Progenitor cell of endocrine pancreas (in vitro differentiated cells): Measurements from ENCODE around the gene NR5A2. TPM values are rescaled to one million over a fixed set of nuclear protein-coding genes. Genes with fewer than 3 reads are reported as not detected.

Experiments used
- DNase-seq: peaks from one replicate; pipeline ENCODE4 v3.0.0; 2021; ENCODE audit warnings: low spot score; ENCODE audit not compliant: unreplicated experiment
- H3K27ac Mint-ChIP-seq: 2 replicates; pipeline ENCODE4 v1.8.0; 2021; ENCODE audit warnings: mild to moderate bottlenecking, moderate library complexity, mixed read lengths
- H3K27me3 Mint-ChIP-seq: 2 replicates; pipeline ENCODE4 v1.8.0; 2021; ENCODE audit warnings: mixed read lengths
- H3K36me3 Mint-ChIP-seq: 2 replicates; pipeline ENCODE4 v1.8.0; 2022; ENCODE audit warnings: mixed read lengths; ENCODE audit not compliant: insufficient read depth
- H3K4me1 Mint-ChIP-seq: 2 replicates; pipeline ENCODE4 v1.8.0; 2021; ENCODE audit warnings: low read depth, mixed read lengths
- H3K4me3 Mint-ChIP-seq: 2 replicates; pipeline ENCODE4 v1.8.0; 2021; ENCODE audit warnings: low read depth, mild to moderate bottlenecking, moderate library complexity, mixed read lengths
- H3K9me3 Mint-ChIP-seq: 2 replicates; pipeline ENCODE4 v1.8.0; 2021; ENCODE audit warnings: low read depth, mixed read lengths
- CTCF ChIP-seq: fragments of 200-600 bp; sonication (generic); IDR thresholded peaks from one replicate; pipeline ENCODE4 v1.5.0; 2021; ENCODE audit warnings: antibody characterized with exemption, mild to moderate bottlenecking; ENCODE audit not compliant: unreplicated experiment
- total RNA-seq: library from RNA; stranded (reverse); gene quantifications from 2 replicates; pipeline ENCODE4 v1.2.1, GENCODE V29; 2021

NR5A2 gene
- total RNA-seq, 1 donor from 2014 or later: 23.2 TPM

GRCh38 chr1:200051620-200052019, 24.1 kb downstream of the NR5A2 start:
- Mint-ChIP-seq H3K27ac (no peak overlapping the region), H3K4me3 (no peak overlapping the region), H3K27me3 (no peaks in the 10 kb centered on the region), H3K9me3 (no peaks in the 10 kb centered on the region), H3K36me3 (peaks cover 23% of the 10 kb centered on the region), H3K4me1 (peaks cover 24% of the 10 kb centered on the region)
- DNase-seq: no peak
- no peak for TF ChIP-seq CTCF

GRCh38 chr1:200053091-200053490, 25.6 kb downstream of the NR5A2 start:
- no peak overlapping the region for H3K4me3 Mint-ChIP-seq
- TF ChIP-seq CTCF: no peak
- H3K27ac Mint-ChIP-seq: no peak overlapping the region
- DNase-seq: no peak
- peaks cover 24% of the 10 kb centered on the region for H3K4me1 Mint-ChIP-seq
- peaks cover 24% of the 10 kb centered on the region for H3K36me3 Mint-ChIP-seq
- no peaks in the 10 kb centered on the region for H3K9me3 Mint-ChIP-seq
- no peaks in the 10 kb centered on the region for H3K27me3 Mint-ChIP-seq

- Mint-ChIP-seq H3K4me3 (no peak overlapping the region), H3K27ac (peak overlapping the region; percentile 29), H3K27me3 (no peaks in the 10 kb centered on the region), H3K4me1 (peaks cover 19% of the 10 kb centered on the region), H3K36me3 (peaks cover 20% of the 10 kb centered on the region), H3K9me3 (no peaks in the 10 kb centered on the region)
- no peak for TF ChIP-seq CTCF
- no peak for DNase-seq
These were observed 26.1 kb downstream of the NR5A2 start for GRCh38 chr1:200053646-200054045.

- H3K4me1 Mint-ChIP-seq: peaks cover 10% of the 10 kb centered on the region
- no peak for DNase-seq
- H3K27me3 Mint-ChIP-seq: peaks cover 3% of the 10 kb centered on the region
- TF ChIP-seq CTCF: no peak
- H3K27ac Mint-ChIP-seq: no peak overlapping the region
- H3K9me3 Mint-ChIP-seq: no peaks in the 10 kb centered on the region
- peaks cover 16% of the 10 kb centered on the region for H3K36me3 Mint-ChIP-seq
- no peak overlapping the region for H3K4me3 Mint-ChIP-seq
These were observed 30.8 kb downstream of the NR5A2 start for GRCh38 chr1:200058341-200058740.

GRCh38 chr1:200062143-200062542, 34.6 kb downstream of the NR5A2 start:
- Mint-ChIP-seq H3K36me3 (peaks cover 14% of the 10 kb centered on the region), H3K9me3 (no peaks in the 10 kb centered on the region), H3K4me1 (peaks cover 4% of the 10 kb centered on the region), H3K27me3 (peaks cover 3% of the 10 kb centered on the region), H3K4me3 (no peak overlapping the region), H3K27ac (no peak overlapping the region)
- no peak for DNase-seq
- TF ChIP-seq CTCF: no peak
